GM12864 (cell line): Measurements from ENCODE around the gene C1D.
"Not testable (repeated sequence)": the region's sequence is repeated elsewhere in the genome, so short reads cannot be mapped to it uniquely, and the experiment has no call there.

Experiments used
- DNase-seq: peaks from one replicate; pipeline ENCODE4 v3.0.0-alpha.2; 2011; ENCODE audit warnings: low read depth
- H3K4me3 ChIP-seq: 2 replicates; pipeline ENCODE4 v1.5.1; 2011; ENCODE audit warnings: mild to moderate bottlenecking, low read depth, low read length, control low read depth
- CTCF ChIP-seq: IDR thresholded peaks from 2 replicates; pipeline ENCODE4 v1.5.1; 2011; ENCODE audit warnings: low read depth, mild to moderate bottlenecking, moderate library complexity, low read length, control low read depth, inconsistent platforms; ENCODE audit errors: missing control alignments

Gene C1D

GRCh38 chr2:67994716-67995115, 68.1 kb downstream of the C1D start:
- H3K4me3 ChIP-seq: no peak overlapping the region
- no peak for DNase-seq
- TF ChIP-seq CTCF: no peak

- not testable (repeated sequence) for DNase-seq, H3K4me3 ChIP-seq
Measured at GRCh38 chr2:67994069-67994468, 68.7 kb downstream of the C1D start.

- no peak for DNase-seq
- no peak for TF ChIP-seq CTCF
- H3K4me3 ChIP-seq: no peak overlapping the region
Measured at GRCh38 chr2:67993329-67993728, 69.5 kb downstream of the C1D start.

DNA sequence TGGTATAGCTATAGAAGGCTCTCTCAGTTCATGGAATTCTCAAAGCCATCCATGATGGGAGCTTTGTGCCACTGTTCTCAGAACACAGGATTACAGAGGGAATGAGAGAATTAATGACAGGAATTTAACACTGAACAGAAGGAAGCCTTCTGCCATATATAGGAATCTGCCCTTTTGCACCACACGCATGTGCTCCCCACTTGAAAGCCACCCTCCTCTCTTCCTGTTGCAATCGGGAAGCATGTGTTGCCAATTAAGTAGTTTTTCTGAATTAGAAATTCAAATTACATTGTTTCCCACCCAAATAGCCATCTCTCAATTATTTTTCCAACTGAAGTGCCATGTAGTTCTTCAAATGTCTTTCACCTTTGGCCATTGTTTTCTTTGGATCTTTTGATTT, 71.3 kb downstream of the C1D start:
- TF ChIP-seq CTCF: no peak
- no peak for DNase-seq
- no peak overlapping the region for H3K4me3 ChIP-seq
